HepG2 (cell line): ENCODE results near the gene ARL4D. TPM values are rescaled to one million over a fixed set of nuclear protein-coding genes. Genes with fewer than 3 reads are reported as not detected.

Experiments
- FIP1L1 ChIP-seq: fragments of 200-400 bp; formaldehyde crosslinking; IDR thresholded peaks from 2 replicates; pipeline ENCODE4 v1.6.1; 2018; ENCODE audit warnings: low read depth, mild to moderate bottlenecking, low read length, moderate library complexity, borderline replicate concordance; ENCODE audit not compliant: insufficient read depth
- MEIS2 ChIP-seq: sonication (generic); formaldehyde crosslinking; IDR thresholded peaks from 2 replicates; pipeline ENCODE4 v1.9.0; 2021; ENCODE audit warnings: mild to moderate bottlenecking, missing genetic modification reagents
- MYNN ChIP-seq: sonication (generic); formaldehyde crosslinking; IDR thresholded peaks from 2 replicates; pipeline ENCODE4 v1.4.0; 2020; ENCODE audit warnings: mild to moderate bottlenecking, low read depth, missing genetic modification reagents
- POGK ChIP-seq: sonication (generic); formaldehyde crosslinking; conservative IDR thresholded peaks from 2 replicates; pipeline ENCODE4 v1.8.0; 2022; ENCODE audit warnings: mild to moderate bottlenecking, moderate library complexity, missing genetic modification reagents
- RFXANK ChIP-seq: IDR thresholded peaks from 2 replicates; pipeline ENCODE4 v1.6.1; 2016
- ZBTB3 ChIP-seq: sonication (generic); formaldehyde crosslinking; IDR thresholded peaks from 2 replicates; pipeline ENCODE4 v1.4.0; 2020; ENCODE audit warnings: low read depth, mild to moderate bottlenecking, moderate library complexity, missing genetic modification reagents, borderline replicate concordance
- ZNF142 ChIP-seq: sonication (generic); formaldehyde crosslinking; IDR thresholded peaks from 2 replicates; pipeline ENCODE4 v1.4.0; 2020; ENCODE audit warnings: missing genetic modification reagents
- ZNF749 ChIP-seq: sonication (generic); formaldehyde crosslinking; IDR thresholded peaks from 2 replicates; pipeline ENCODE4 v1.8.0; 2022; ENCODE audit warnings: mild to moderate bottlenecking, missing genetic modification reagents, moderate library complexity, borderline replicate concordance
- polyA plus RNA-seq, 8 experiments: library from polyadenylated mRNA; depleted of rRNA in 3 of 8; stranded (reverse) in 7 of 8; unstranded in 1 of 8; fragments of >200 nt; fragmentation: Illumina TruSeq in 4 of 8; extraction: Trizol in 4 of 8; gene quantifications; 2 replicates each; pipeline versions ENCODE4 v1.2.1 to v1.2.3, GENCODE V29; 2011 to 2016; ENCODE audit warnings: low read depth in 4 of 8, missing spikeins in 1 of 8, mixed read lengths in 1 of 8; ENCODE audit not compliant: insufficient read depth in 1 of 8
- total RNA-seq, 5 experiments: library from RNA; depleted of rRNA; stranded (reverse); fragments of >200 nt; fragmentation: Illumina TruSeq; extraction: Trizol; gene quantifications; 2 replicates each; pipeline ENCODE4 v1.2.3, GENCODE V29; 2016; ENCODE audit warnings: low read depth in 1 of 5
- TF ChIP-seq, protein P1 (sequence below), 2 experiments: sonication (generic) in 1 of 2; formaldehyde crosslinking in 1 of 2; IDR thresholded peaks; 2 replicates each; pipeline versions ENCODE4 v1.6.1 to v1.9.0; 2014 to 2022; ENCODE audit warnings: antibody characterized with exemption in 1 of 2, borderline replicate concordance in 1 of 2, inconsistent platforms in 1 of 2, low read depth in 1 of 2, missing genetic modification reagents in 1 of 2

Gene ARL4D
- total and polyA plus RNA-seq, 2 of the 13 experiments (the other 11 are each of a cell fraction or from before 2014, with no cell fraction given) = 9.0 to 25.9 TPM

GRCh38 chr17:43393944-43394482 lies 4.8 kb upstream of the ARL4D start (continued):
- peak; percentile 44; the same call in 1 of the 2 replicates for TF ChIP-seq ZNF142 (CRISPR knock-in tag)
- peak; percentile 84; the same call in 1 of the 2 replicates for TF ChIP-seq MYNN
- TF ChIP-seq RFXANK (CRISPR knock-in tag) = no peak; the same call in 1 of the 2 replicates
- TF ChIP-seq FIP1L1 = no peak
- TF ChIP-seq, protein P1, sequence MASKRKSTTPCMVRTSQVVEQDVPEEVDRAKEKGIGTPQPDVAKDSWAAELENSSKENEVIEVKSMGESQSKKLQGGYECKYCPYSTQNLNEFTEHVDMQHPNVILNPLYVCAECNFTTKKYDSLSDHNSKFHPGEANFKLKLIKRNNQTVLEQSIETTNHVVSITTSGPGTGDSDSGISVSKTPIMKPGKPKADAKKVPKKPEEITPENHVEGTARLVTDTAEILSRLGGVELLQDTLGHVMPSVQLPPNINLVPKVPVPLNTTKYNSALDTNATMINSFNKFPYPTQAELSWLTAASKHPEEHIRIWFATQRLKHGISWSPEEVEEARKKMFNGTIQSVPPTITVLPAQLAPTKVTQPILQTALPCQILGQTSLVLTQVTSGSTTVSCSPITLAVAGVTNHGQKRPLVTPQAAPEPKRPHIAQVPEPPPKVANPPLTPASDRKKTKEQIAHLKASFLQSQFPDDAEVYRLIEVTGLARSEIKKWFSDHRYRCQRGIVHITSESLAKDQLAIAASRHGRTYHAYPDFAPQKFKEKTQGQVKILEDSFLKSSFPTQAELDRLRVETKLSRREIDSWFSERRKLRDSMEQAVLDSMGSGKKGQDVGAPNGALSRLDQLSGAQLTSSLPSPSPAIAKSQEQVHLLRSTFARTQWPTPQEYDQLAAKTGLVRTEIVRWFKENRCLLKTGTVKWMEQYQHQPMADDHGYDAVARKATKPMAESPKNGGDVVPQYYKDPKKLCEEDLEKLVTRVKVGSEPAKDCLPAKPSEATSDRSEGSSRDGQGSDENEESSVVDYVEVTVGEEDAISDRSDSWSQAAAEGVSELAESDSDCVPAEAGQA (IDR thresholded peaks at IDR 0.05; ENCODE audit: low read depth) = no peak
- TF ChIP-seq, protein P1 (CRISPR knock-in tag; IDR thresholded peaks at IDR 0.05; ENCODE audit: borderline replicate concordance) = no peak
- no peak for TF ChIP-seq ZNF749
- TF ChIP-seq MEIS2 (CRISPR knock-in tag) = 0 out of 2 replicates have a peak, but pooled peaks have one; percentile 30
- peak; percentile 84 for TF ChIP-seq POGK (CRISPR knock-in tag)
- TF ChIP-seq ZBTB3 (CRISPR knock-in tag) = no peak
